Stomach smooth muscle (tissue), 2 donors: Measurements from ENCODE around the gene ZCCHC17.
"Not testable (repeated sequence)": the region's sequence is repeated elsewhere in the genome, so short reads cannot be mapped to it uniquely, and the experiment has no call there.

Experiments
- H3K27ac ChIP-seq: one replicate; pipeline ENCODE4 v1.7.0; 2013; ENCODE audit warnings: mild to moderate bottlenecking, low read length, inconsistent platforms
- H3K27me3 ChIP-seq, 2 donors: one replicate each; pipeline ENCODE4 v1.7.0; 2013; ENCODE audit warnings: low read length in 2 of 2; ENCODE audit not compliant: insufficient read depth in 2 of 2, control insufficient read depth in 1 of 2
- H3K36me3 ChIP-seq, 2 donors: one replicate each; pipeline ENCODE4 v1.7.0; 2013; ENCODE audit warnings: low read length in 2 of 2; ENCODE audit not compliant: control insufficient read depth in 2 of 2, insufficient read depth in 2 of 2
- H3K4me1 ChIP-seq: one replicate; pipeline ENCODE4 v1.7.0; 2013; ENCODE audit warnings: low read length; ENCODE audit not compliant: control insufficient read depth, insufficient read depth
- H3K4me3 ChIP-seq, 2 donors: one replicate each; pipeline ENCODE4 v1.7.0; 2013; ENCODE audit warnings: low read length in 2 of 2
- H3K9ac ChIP-seq, 2 donors: one replicate each; pipeline ENCODE4 v1.7.0; 2013; ENCODE audit warnings: low read length in 2 of 2, mild to moderate bottlenecking in 1 of 2
- H3K9me3 ChIP-seq, 2 donors: one replicate each; pipeline ENCODE4 v1.7.0; 2013; ENCODE audit warnings: low read length in 2 of 2; ENCODE audit not compliant: control insufficient read depth in 2 of 2
- donor health status: healthy.
- donor health status: Pancreatic carcinoma.

ZCCHC17 gene

DNA sequence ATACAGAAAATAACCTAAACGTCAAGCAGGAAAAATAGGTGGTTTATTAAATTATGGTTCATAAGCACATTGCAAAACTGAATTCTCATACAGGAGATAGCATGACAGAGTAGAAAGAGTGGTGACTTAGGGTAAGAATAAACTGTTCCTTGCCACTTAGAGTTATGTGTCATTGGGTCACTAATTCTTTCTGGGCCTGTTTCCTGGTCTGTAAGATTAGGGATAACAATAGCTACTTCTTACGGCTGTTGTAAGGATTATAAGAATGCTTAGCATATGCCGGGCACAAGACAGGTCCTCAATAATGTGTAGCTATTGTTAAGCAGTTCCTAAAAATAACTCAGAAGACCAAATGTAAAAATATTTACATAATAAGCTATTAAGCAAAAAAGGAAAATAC lies 24.5 kb upstream of the ZCCHC17 start:
- Histone ChIP-seq H3K9ac (no peak overlapping the region), H3K4me3 (no peak overlapping the region), H3K9me3 (no peaks in the 10 kb centered on the region), H3K27me3 (no peaks in the 10 kb centered on the region), H3K36me3 (peaks cover 22 to 28% of the 10 kb centered on the region in 2 donors), H3K27ac (no peak overlapping the region), H3K4me1 (no peaks in the 10 kb centered on the region)

DNA sequence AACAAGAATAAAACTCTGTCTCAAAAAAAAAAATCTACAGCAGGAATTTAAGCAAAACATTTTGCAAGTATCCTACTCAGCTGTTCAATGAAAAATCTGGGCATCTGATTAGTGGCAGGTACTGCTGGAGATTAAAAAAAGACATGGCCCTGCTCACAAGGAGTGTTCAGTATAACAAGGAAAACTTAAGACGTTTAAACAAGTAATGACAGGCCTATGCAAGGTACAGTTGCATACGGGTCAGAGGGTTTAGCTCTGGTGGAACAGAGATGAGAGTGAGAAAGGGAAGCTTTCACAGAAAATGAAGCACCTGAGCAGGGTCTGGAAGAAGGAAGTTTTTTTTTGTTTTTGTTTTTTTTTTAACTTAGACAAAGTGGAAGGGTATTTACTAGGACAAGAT lies 23.2 kb upstream of the ZCCHC17 start:
- Histone ChIP-seq H3K4me3 (no peak overlapping the region), H3K9ac (no peak overlapping the region), H3K9me3 (no peaks in the 10 kb centered on the region), H3K36me3 (peaks cover 21 to 26% of the 10 kb centered on the region in 2 donors), H3K4me1 (no peaks in the 10 kb centered on the region), H3K27me3 (no peaks in the 10 kb centered on the region), H3K27ac (no peak overlapping the region)

DNA sequence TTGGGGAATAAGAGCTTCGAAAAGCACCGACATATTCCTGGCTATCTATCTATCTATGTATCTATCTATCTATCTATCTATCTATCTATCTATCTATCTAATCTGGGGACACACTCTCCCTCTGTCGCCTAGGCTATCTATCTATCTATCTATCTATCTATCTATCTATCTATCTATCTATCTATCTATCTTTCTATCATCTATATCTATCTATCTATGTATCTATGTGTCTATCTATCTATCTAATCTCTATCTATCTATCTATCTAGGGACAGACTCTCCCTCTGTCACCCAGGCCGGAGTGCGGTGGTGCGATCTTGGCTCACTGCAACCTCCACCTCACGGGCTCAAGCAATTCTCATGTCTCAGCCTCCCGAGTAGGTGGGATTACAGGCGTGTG lies 14.4 kb upstream of the ZCCHC17 start:
- H3K4me3 ChIP-seq, H3K9ac ChIP-seq, H3K27ac ChIP-seq, H3K27me3 ChIP-seq, H3K4me1 ChIP-seq, H3K9me3 ChIP-seq: not testable (repeated sequence)
- H3K36me3 ChIP-seq: peaks cover 27 to 43% of the 10 kb centered on the region in 2 donors

DNA sequence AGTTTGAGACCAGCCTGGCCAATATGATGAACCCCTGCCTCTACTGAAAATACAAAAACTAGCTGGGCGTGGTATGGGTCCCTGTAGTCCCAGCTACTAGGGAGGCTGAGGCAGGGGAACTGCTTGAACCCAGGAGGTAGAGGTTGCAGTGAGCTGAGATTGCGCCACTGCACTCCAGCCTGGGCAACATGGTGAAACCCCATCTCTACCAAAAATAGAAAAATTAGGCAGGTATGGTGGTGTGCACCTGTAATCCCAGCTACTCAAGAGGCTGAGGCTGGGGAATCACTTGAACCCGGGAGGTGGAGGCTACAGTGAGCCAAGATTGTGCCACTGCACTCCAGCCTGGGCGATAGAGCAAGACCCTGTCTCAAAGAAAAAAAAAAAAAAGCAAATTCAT lies 9.0 kb upstream of the ZCCHC17 start:
- not testable (repeated sequence) for H3K9me3 ChIP-seq, H3K4me3 ChIP-seq, H3K9ac ChIP-seq, H3K4me1 ChIP-seq, H3K27me3 ChIP-seq, H3K27ac ChIP-seq
- peaks cover 41 to 48% of the 10 kb centered on the region in 2 donors for H3K36me3 ChIP-seq

DNA sequence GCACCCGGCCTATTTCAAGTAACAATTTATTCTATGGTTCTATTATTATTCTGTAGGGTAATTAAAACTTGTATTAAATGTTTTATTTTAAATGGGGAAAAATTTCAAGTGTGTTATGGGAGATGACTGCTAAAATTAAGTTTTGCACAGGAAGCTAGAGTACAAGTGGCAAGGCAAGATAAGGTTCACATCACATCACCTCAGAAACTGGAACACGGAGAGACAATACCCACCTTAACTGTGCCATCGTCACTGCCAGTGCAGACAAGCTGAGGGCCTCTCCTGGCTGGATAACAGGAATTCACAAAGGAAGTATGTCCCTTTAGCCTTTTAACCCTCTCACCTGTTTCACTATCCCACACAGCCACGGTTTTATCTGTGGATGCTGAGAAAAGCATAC lies 7.8 kb upstream of the ZCCHC17 start:
- no peak overlapping the region for H3K9ac ChIP-seq
- no peaks in the 10 kb centered on the region for H3K9me3 ChIP-seq
- H3K27me3 ChIP-seq: no peaks in the 10 kb centered on the region
- no peaks in the 10 kb centered on the region for H3K4me1 ChIP-seq
- peaks cover 43 to 48% of the 10 kb centered on the region in 2 donors for H3K36me3 ChIP-seq
- no peak overlapping the region for H3K4me3 ChIP-seq
- no peak overlapping the region for H3K27ac ChIP-seq

DNA sequence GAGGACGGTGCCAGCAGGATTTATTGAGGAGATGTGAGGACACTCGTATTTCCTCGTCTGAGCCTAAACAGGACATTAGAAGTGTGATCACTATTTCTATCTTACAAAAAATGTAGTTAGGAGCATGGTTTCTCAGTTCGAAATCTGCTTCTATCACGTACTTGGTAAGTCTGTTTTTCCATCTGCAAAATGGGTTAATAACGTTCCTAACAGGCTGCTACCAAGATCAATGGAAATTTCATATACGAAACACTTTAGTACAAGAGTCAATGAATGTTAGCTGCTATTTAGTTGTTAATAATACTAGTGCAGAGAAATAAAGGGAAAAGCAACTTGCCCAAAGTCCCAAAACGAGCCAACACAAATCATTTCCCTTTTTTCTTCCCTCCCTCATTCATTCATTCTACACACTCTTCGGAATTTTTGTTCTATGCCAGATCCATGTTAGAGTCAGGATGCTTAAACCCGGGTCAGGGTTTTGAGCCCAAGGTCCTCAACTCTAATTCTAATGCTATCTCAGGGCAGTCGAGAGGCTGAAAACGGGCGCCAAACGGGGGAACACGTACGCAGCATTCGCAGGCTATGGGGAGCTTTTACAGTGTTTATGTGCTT lies 852 bp upstream of the ZCCHC17 start:
- Histone ChIP-seq H3K27me3 (no peaks in the 10 kb centered on the region), H3K36me3 (peaks cover 14 to 17% of the 10 kb centered on the region in 2 donors), H3K9ac (peak overlapping the region; percentile 94 to 99), H3K27ac (peak overlapping the region; percentile 89), H3K4me3 (peak overlapping the region; percentile 93 to 99), H3K4me1 (peaks cover 20% of the 10 kb centered on the region), H3K9me3 (no peaks in the 10 kb centered on the region)

DNA sequence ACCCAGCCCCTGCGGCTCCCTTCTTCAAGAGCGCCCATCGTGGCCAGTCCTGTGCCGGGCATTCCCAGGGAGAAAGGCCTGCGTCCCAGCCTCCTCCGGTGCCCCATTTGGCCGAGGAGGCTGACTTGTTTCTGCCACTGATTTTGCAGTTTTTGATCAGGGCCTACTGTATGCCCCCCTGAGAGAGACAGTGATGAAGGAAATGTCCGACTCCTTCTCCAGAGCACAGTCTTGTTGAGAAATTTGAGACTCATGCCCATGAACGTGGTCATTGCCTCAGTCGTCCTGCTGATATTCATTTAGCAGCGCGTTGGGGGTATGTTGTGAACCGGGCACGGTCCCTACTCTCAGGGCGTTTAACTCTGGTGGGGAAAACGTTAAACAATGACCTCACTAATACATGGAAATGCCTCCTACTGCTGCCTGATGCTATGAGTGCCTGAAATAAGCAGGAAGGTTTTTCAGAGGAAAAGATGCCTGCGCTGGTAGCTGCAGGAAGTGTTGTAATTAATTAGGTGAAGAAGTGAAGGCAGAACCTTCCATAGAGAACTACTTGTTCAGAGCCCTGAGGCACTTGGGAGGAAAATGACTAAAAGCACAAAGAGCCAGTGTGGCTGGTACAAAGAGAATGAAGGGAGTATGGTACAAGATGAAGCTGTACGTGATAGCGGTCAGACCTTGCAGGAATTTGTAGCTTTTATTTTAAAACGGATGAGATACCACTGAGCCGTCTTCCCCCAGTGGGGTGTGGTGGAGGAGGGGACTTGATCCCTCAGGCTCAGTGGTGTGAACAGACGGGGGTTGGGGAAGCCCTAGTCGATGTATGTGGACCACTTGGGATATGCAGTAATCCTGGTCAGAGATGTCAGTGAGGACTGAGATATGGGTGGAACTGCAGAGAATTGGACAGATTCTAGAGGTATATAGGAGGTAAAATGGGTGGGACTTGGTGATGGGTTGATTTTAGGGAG lies 730 bp downstream of the ZCCHC17 start:
- H3K4me1 ChIP-seq: peaks cover 20% of the 10 kb centered on the region
- H3K36me3 ChIP-seq: peaks cover 8 to 9% of the 10 kb centered on the region in 2 donors
- no peaks in the 10 kb centered on the region for H3K9me3 ChIP-seq

DNA sequence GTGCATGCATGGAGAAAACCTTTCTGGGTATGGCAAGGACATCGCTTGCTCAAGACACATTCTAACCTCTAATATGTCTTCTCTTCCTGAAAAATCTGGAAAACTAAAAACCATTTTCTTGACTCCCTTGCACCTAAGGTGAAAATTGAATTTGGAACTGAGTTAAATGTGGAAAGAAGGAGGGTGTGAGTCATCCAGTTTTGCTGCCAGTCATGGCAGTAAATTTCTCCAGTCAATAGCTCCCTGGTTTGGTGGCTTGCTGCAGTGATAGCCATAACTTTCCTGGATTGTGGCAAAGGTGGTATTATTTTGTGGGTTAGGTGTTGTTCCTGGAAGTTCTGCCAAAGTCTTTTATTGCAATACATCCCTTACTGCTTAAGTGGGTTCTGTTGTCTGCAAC lies 2.5 kb downstream of the ZCCHC17 start:
- peaks cover 20% of the 10 kb centered on the region for H3K4me1 ChIP-seq
- no peak overlapping the region for H3K9ac ChIP-seq
- H3K27me3 ChIP-seq: no peaks in the 10 kb centered on the region
- no peaks in the 10 kb centered on the region for H3K36me3 ChIP-seq
- no peak overlapping the region for H3K4me3 ChIP-seq
- H3K27ac ChIP-seq: no peak overlapping the region
- H3K9me3 ChIP-seq: no peaks in the 10 kb centered on the region

More for the DNA sequence above, 730 bp downstream of the ZCCHC17 start:
- Histone ChIP-seq H3K9ac (peak overlapping the region; percentile 90 to 96), H3K27ac (peak overlapping the region; percentile 89), H3K27me3 (no peaks in the 10 kb centered on the region), H3K4me3 (peak overlapping the region; percentile 88 to 99)

DNA sequence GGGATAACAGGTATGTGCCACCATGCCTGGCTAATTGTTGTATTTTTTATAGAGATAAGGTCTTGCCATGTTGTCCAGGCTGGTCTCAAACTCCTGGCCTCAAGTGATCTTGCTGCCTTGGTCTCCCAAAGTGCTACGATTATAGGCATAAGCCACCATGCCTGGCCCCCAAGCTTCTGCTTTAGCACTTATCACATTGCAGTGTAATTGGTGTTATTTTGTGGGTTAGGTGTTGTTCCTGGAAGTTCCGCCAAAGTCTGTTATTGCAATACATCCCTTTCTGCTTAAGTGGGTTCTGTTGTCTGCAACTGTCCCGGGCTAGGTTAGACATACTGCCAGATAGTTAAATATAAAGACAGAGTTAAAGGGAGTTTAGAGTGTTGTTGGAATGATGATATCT lies 3.4 kb downstream of the ZCCHC17 start:
- no peak overlapping the region for H3K27ac ChIP-seq

DNA sequence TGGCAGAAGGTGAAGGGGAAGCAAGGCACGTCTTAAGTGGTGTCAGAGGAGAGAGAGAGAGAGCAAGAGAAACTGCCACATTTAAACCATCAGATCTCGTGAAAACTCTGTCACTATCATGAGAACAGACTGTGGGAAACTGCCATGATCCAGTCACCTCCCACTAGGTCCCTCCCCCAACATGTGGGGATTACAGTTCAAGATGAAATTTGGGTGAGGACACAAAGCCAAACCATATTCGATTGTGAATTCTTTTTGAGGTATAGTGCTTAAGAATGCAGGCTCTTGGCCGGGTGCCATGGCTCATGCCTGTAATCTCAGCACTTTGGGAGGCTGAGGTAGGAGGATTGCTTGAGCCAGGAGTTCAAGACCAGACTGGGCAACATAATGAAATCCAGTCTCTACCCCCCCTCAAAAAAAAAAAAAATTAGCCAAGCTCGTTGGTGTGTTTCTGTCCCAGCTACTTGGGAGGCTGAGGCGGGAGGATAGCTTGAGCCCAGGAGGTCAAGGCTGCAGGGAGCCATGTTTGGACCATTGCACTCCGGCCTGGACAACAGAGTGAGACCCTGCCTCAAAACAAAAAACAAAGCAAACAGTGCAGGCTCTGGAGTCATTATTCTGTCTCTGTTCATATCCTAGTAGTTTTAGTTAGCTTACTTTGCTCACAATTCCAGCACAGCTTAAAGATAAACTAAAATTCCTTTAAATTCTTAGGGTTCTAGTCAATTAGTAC lies 6.0 kb downstream of the ZCCHC17 start:
- H3K36me3 ChIP-seq: no peaks in the 10 kb centered on the region
- peaks cover 7% of the 10 kb centered on the region for H3K4me1 ChIP-seq
- H3K27ac ChIP-seq: no peak overlapping the region
- no peak overlapping the region for H3K9ac ChIP-seq
- H3K27me3 ChIP-seq: no peaks in the 10 kb centered on the region
- no peaks in the 10 kb centered on the region for H3K9me3 ChIP-seq
- no peak overlapping the region for H3K4me3 ChIP-seq

More for the DNA sequence above, 3.4 kb downstream of the ZCCHC17 start:
- Histone ChIP-seq H3K27me3 (no peaks in the 10 kb centered on the region), H3K4me1 (peaks cover 20% of the 10 kb centered on the region), H3K9me3 (no peaks in the 10 kb centered on the region), H3K9ac (no peak overlapping the region), H3K4me3 (no peak overlapping the region), H3K36me3 (no peaks in the 10 kb centered on the region)
